ENCODE data around the gene ZMYND11. TPM values are rescaled to one million over a fixed set of nuclear protein-coding genes. Genes with fewer than 3 reads are reported as not detected.

The ZMYND11 gene
- polyA plus RNA-seq, 1 donor (not counting 4 experiments of a cell fraction or from before 2014, with no cell fraction given), result 36.1 TPM

GRCh38 chr10:167383-167782 lies 32.1 kb downstream of the ZMYND11 start:
- FAIRE-seq, result no peak
- no peak for TF ChIP-seq EZH2 (IDR thresholded peaks at IDR 0.05; ENCODE audit: low read length)
- no peak for TF ChIP-seq CTCF (optimal IDR thresholded peaks at IDR 0.05 in 1 of 3, IDR thresholded peaks at IDR 0.05 in 1 of 3, conservative IDR thresholded peaks at IDR 0.05 in 1 of 3; ENCODE audit: extremely low read depth in 1 of 3, insufficient read depth in 2 of 3, low read length in 3 of 3)
- dilution Hi-C loops (cut with MboI; ENCODE audit: extremely low pct_ligation_motif_present, low sequenced_read_pairs), result no loop called here

GRCh38 chr10:173741-174140 lies 38.5 kb downstream of the ZMYND11 start:
- H3K4me3 ChIP-seq (ENCODE audit: control insufficient read depth in 2 of 3, extremely low read depth in 1 of 3, insufficient read depth in 2 of 3, low read depth in 1 of 3, low read length in 3 of 3), result no peak overlapping the region
- no peak overlapping the region for H3K4me2 ChIP-seq (ENCODE audit: control insufficient read depth, extremely low read depth, insufficient read depth, low read depth, low read length)
- no peaks in the 10 kb centered on the region for H3K9me3 ChIP-seq (ENCODE audit: control insufficient read depth, low read depth, low read length)
- H3K79me2 ChIP-seq (ENCODE audit: control insufficient read depth, insufficient read depth, low read length), result no peaks in the 10 kb centered on the region
- no peaks in the 10 kb centered on the region for H4K20me1 ChIP-seq (ENCODE audit: control insufficient read depth, extremely low read depth, insufficient read depth, low read length)
- H2AFZ ChIP-seq (ENCODE audit: control insufficient read depth, low read length), result no peak overlapping the region
- H3K27me3 ChIP-seq (ENCODE audit: control insufficient read depth, extremely low read depth, insufficient read depth, low read length), result no peaks in the 10 kb centered on the region
- no peak for DNase-seq (ENCODE audit: low read depth, low spot score)
- H3K27ac ChIP-seq (ENCODE audit: control insufficient read depth, insufficient read depth, low read length), result no peak overlapping the region
- no peaks in the 10 kb centered on the region for H3K9me1 ChIP-seq (ENCODE audit: control insufficient read depth, extremely low read depth, insufficient read depth, low read length)
- H3K36me3 ChIP-seq (ENCODE audit: control insufficient read depth in 2 of 2, extremely low read depth in 1 of 2, insufficient read depth in 2 of 2, low read length in 2 of 2), result no peaks in the 10 kb centered on the region
- TF ChIP-seq EZH2 (IDR thresholded peaks at IDR 0.05; ENCODE audit: low read length) (no peak), CTCF (optimal IDR thresholded peaks at IDR 0.05 in 1 of 3, IDR thresholded peaks at IDR 0.05 in 1 of 3, conservative IDR thresholded peaks at IDR 0.05 in 1 of 3; ENCODE audit: extremely low read depth in 1 of 3, insufficient read depth in 2 of 3, low read length in 3 of 3) (no peak)
- H3K4me1 ChIP-seq (ENCODE audit: control insufficient read depth, extremely low read depth, insufficient read depth, low read length), result no peaks in the 10 kb centered on the region
- dilution Hi-C loops (cut with MboI; ENCODE audit: extremely low pct_ligation_motif_present, low sequenced_read_pairs), result no loop called here
- H3K9ac ChIP-seq (ENCODE audit: control insufficient read depth, extremely low read depth, insufficient read depth, low read length), result no peak overlapping the region
- FAIRE-seq, result no peak

More at GRCh38 chr10:167383-167782, 32.1 kb downstream of the ZMYND11 start:
- Histone ChIP-seq H3K9ac (ENCODE audit: control insufficient read depth, extremely low read depth, insufficient read depth, low read length) (no peak overlapping the region), H3K9me1 (ENCODE audit: control insufficient read depth, extremely low read depth, insufficient read depth, low read length) (no peaks in the 10 kb centered on the region), H3K4me1 (ENCODE audit: control insufficient read depth, extremely low read depth, insufficient read depth, low read length) (no peaks in the 10 kb centered on the region), H2AFZ (ENCODE audit: control insufficient read depth, low read length) (no peak overlapping the region), H3K4me2 (ENCODE audit: control insufficient read depth, extremely low read depth, insufficient read depth, low read depth, low read length) (no peak overlapping the region), H3K9me3 (ENCODE audit: control insufficient read depth, low read depth, low read length) (no peaks in the 10 kb centered on the region), H3K4me3 (ENCODE audit: control insufficient read depth in 2 of 3, extremely low read depth in 1 of 3, insufficient read depth in 2 of 3, low read depth in 1 of 3, low read length in 3 of 3) (no peak overlapping the region), H3K79me2 (ENCODE audit: control insufficient read depth, insufficient read depth, low read length) (peaks cover 14% of the 10 kb centered on the region), H4K20me1 (ENCODE audit: control insufficient read depth, extremely low read depth, insufficient read depth, low read length) (no peaks in the 10 kb centered on the region), H3K27ac (ENCODE audit: control insufficient read depth, insufficient read depth, low read length) (no peak overlapping the region), H3K27me3 (ENCODE audit: control insufficient read depth, extremely low read depth, insufficient read depth, low read length) (no peaks in the 10 kb centered on the region), H3K36me3 (ENCODE audit: control insufficient read depth in 2 of 2, extremely low read depth in 1 of 2, insufficient read depth in 2 of 2, low read length in 2 of 2) (no peaks in the 10 kb centered on the region)
- no peak for DNase-seq (ENCODE audit: low read depth, low spot score)

Measured in keratinocyte (primary cell).